PC-3 (cell line): ENCODE results near the gene FAM47E. TPM values are rescaled to one million over a fixed set of nuclear protein-coding genes. Genes with fewer than 3 reads are reported as not detected.

ENCODE experiments used
- ATAC-seq: fragments of 200-7000 bp; cut with Tn5 transposase; 2 replicates; pipeline ENCODE4 v1.9.1; 2020; ENCODE audit warnings: mild to moderate bottlenecking, moderate library complexity
- BruUV-seq: library from RNA; stranded (reverse); fragments of 400-500 nt; replicated peaks from 2 replicates; lab custom pipeline; 2021; lab: Mats Ljungman, UMichigan
- CTCF ChIA-PET: fragments of 300-600 bp; sonication (Branson Sonifier 250); formaldehyde crosslinking; loops from one replicate; lab custom pipeline; 2022; ENCODE audit warnings: antibody characterized with exemption; lab: Charles Lee
- POLR2A ChIA-PET: fragments of 300-600 bp; sonication (Branson Sonifier 250); formaldehyde crosslinking; loops from one replicate; lab custom pipeline; 2022; ENCODE audit warnings: antibody characterized with exemption; ENCODE audit not compliant: unreplicated experiment; lab: Charles Lee
- DNase-seq: peaks from one replicate; pipeline ENCODE4 v3.0.0-alpha.2; 2015
- H2AFZ ChIP-seq: fragments of 300-600 bp; sonication (generic); 2 replicates; pipeline ENCODE4 v1.6.0; 2016; ENCODE audit warnings: antibody characterized with exemption, low read length
- H3F3A ChIP-seq: fragments of 300-600 bp; sonication (generic); one replicate; pipeline ENCODE4 v1.6.0; 2017; ENCODE audit warnings: antibody characterized with exemption, low read length, control low read depth, mild to moderate bottlenecking; ENCODE audit not compliant: unreplicated experiment
- H3K27ac ChIP-seq: fragments of 300-600 bp; sonication (generic); 2 replicates; pipeline ENCODE4 v1.5.1; 2016; ENCODE audit warnings: mild to moderate bottlenecking, low read length
- H3K27me3 ChIP-seq: fragments of 300-600 bp; sonication (generic); 2 replicates; pipeline ENCODE4 v1.6.1; 2016; ENCODE audit warnings: low read length, mixed read lengths
- H3K36me3 ChIP-seq: fragments of 300-600 bp; sonication (generic); 2 replicates; pipeline ENCODE4 v1.6.1; 2016; ENCODE audit warnings: low read depth, mixed run types, low read length, mixed read lengths
- H3K4me1 ChIP-seq: fragments of 300-600 bp; sonication (generic); 2 replicates; pipeline ENCODE4 v1.5.1; 2016; ENCODE audit warnings: low read length; ENCODE audit not compliant: insufficient read depth
- H3K4me2 ChIP-seq: fragments of 300-600 bp; sonication (generic); 2 replicates; pipeline ENCODE4 v1.6.0; 2016; ENCODE audit warnings: low read length
- H3K4me3 ChIP-seq: fragments of 300-600 bp; sonication (generic); 2 replicates; pipeline ENCODE4 v1.5.1; 2016; ENCODE audit warnings: mild to moderate bottlenecking, low read length, mixed read lengths
- H3K79me2 ChIP-seq: fragments of 300-600 bp; sonication (generic); 2 replicates; pipeline ENCODE4 v1.6.1; 2017; ENCODE audit warnings: low read length, mixed read lengths
- H3K9ac ChIP-seq: fragments of 300-600 bp; sonication (generic); 2 replicates; pipeline ENCODE4 v1.6.0; 2016; ENCODE audit warnings: mild to moderate bottlenecking, low read length
- H3K9me2 ChIP-seq: fragments of 300-600 bp; sonication (generic); replicated peaks from 2 replicates; pipeline ENCODE4 v1.6.1; 2016; ENCODE audit warnings: mixed run types, low read length, mixed read lengths
- H3K9me3 ChIP-seq: fragments of 300-600 bp; sonication (generic); 2 replicates; pipeline ENCODE4 v1.6.1; 2016; ENCODE audit warnings: low read length, mixed read lengths
- H4K20me1 ChIP-seq: fragments of 300-600 bp; sonication (generic); 2 replicates; pipeline ENCODE4 v1.6.1; 2016; ENCODE audit warnings: low read length, mixed read lengths
- CTCF ChIP-seq: fragments of 300-600 bp; sonication (generic); conservative IDR thresholded peaks from 2 replicates; pipeline ENCODE4 v1.5.1; 2017; ENCODE audit warnings: antibody characterized with exemption, low read depth, mild to moderate bottlenecking, low read length
- EZH2 ChIP-seq: fragments of 300-600 bp; sonication (generic); IDR thresholded peaks from one replicate; pipeline ENCODE4 v1.6.1; 2017; ENCODE audit warnings: antibody characterized with exemption, mild to moderate bottlenecking, low read length; ENCODE audit not compliant: unreplicated experiment
- EZH2phosphoT487 ChIP-seq: fragments of 300-600 bp; sonication (generic); IDR thresholded peaks from 2 replicates; pipeline ENCODE4 v1.6.1; 2018; ENCODE audit warnings: mild to moderate bottlenecking, antibody characterized with exemption, low read length, borderline replicate concordance
- intact Hi-C: fragments of 100-400 bp; cut with micrococcal nuclease; formaldehyde crosslinking; loops from 2 replicates; pipeline ENCODE4 v1.9.0; 2023
- total RNA-seq: library from RNA; depleted of rRNA; stranded (reverse); fragments of >200 nt; gene quantifications from 2 replicates; pipeline ENCODE4 v1.2.3, GENCODE V29; 2014

Gene FAM47E
- total RNA-seq, 1 experiment from 2014 or later = 0.91 TPM

- Histone ChIP-seq H4K20me1 (no peaks in the 10 kb centered on the region), H3K9me2 (no peaks in the 10 kb centered on the region), H2AFZ (no peak overlapping the region), H3K4me3 (no peak overlapping the region), H3K36me3 (peaks cover 5% of the 10 kb centered on the region; the same call in 1 of the 2 replicates), H3K9ac (no peak overlapping the region), H3F3A (no peaks in the 10 kb centered on the region), H3K4me1 (peaks cover 24% of the 10 kb centered on the region), H3K9me3 (no peaks in the 10 kb centered on the region), H3K79me2 (no peaks in the 10 kb centered on the region), H3K27me3 (no peaks in the 10 kb centered on the region), H3K27ac (no peak overlapping the region), H3K4me2 (no peak overlapping the region)
- BruUV-seq = no TSS peak
- TF ChIP-seq CTCF (no peak), EZH2 (no peak), EZH2phosphoT487 (no peak)
- no peak for DNase-seq
- ChIA-PET POLR2A (no interaction called here), CTCF (no interaction called here)
- intact Hi-C loops = no loop called here
- ATAC-seq = no peak
These were observed 46.7 kb downstream of the FAM47E start for GRCh38 chr4:76298227-76298626.

- Histone ChIP-seq H4K20me1 (no peaks in the 10 kb centered on the region), H3K27me3 (no peaks in the 10 kb centered on the region), H3F3A (no peaks in the 10 kb centered on the region), H3K36me3 (peaks cover 5% of the 10 kb centered on the region; the same call in 1 of the 2 replicates), H3K9me3 (no peaks in the 10 kb centered on the region), H2AFZ (no peak overlapping the region), H3K27ac (no peak overlapping the region), H3K79me2 (peaks cover 5% of the 10 kb centered on the region), H3K4me1 (peaks cover 28% of the 10 kb centered on the region), H3K4me3 (no peak overlapping the region), H3K9me2 (no peaks in the 10 kb centered on the region), H3K9ac (no peak overlapping the region), H3K4me2 (no peak overlapping the region)
- intact Hi-C loops = loop anchor here (10.0 kb wide), 3 partner anchors 75 to 205 kb away; partner anchors contain the start of gene SCARB2
- DNase-seq (no peak), ATAC-seq (no peak)
- POLR2A ChIA-PET = no interaction called here
- CTCF ChIA-PET = no interaction called here
- TF ChIP-seq EZH2 = no peak
- TF ChIP-seq CTCF = no peak
- TF ChIP-seq EZH2phosphoT487 = no peak
- no TSS peak for BruUV-seq
These were observed 48.5 kb downstream of the FAM47E start for GRCh38 chr4:76300012-76300411.

- Histone ChIP-seq H3K9me2 (no peaks in the 10 kb centered on the region), H3K4me3 (no peak overlapping the region), H3K4me1 (peaks cover 34% of the 10 kb centered on the region), H3F3A (no peaks in the 10 kb centered on the region), H4K20me1 (no peaks in the 10 kb centered on the region), H3K79me2 (peaks cover 16% of the 10 kb centered on the region), H3K9me3 (no peaks in the 10 kb centered on the region), H3K4me2 (peak overlapping the region; percentile 57), H3K27ac (peak overlapping the region; percentile 79), H2AFZ (no peak overlapping the region), H3K36me3 (peaks cover 5% of the 10 kb centered on the region; the same call in 1 of the 2 replicates), H3K9ac (no peak overlapping the region), H3K27me3 (no peaks in the 10 kb centered on the region)
- ChIA-PET CTCF (interaction anchor here (0.9 kb wide), 1 partner anchor 12 kb away, joined by 4 read pairs; no protein-coding TSS in a partner anchor), POLR2A (interaction anchor here (0.6 kb wide), 2 partner anchors 129 to 153 kb away, joined by 3 read pairs; partner anchors contain the start of gene NUP54)
- intact Hi-C loops = loop anchor here (1.0 to 10.0 kb wide), 4 partner anchors 18 to 204 kb away; partner anchors contain the start of gene SCARB2
- DNase-seq (peak; percentile 88), ATAC-seq (peak; percentile 80)
- TF ChIP-seq EZH2 = no peak
- no peak for TF ChIP-seq EZH2phosphoT487
- TF ChIP-seq CTCF = no peak
- no TSS peak for BruUV-seq
These were observed 49.7 kb downstream of the FAM47E start for GRCh38 chr4:76301068-76301774.
